ENCODE results near the gene VTI1A. TPM values are rescaled to one million over a fixed set of nuclear protein-coding genes. Genes with fewer than 3 reads are reported as not detected.

VTI1A gene
- total and polyA plus RNA-seq, 2 of the 13 experiments (the other 11 are each of a cell fraction or from before 2014, with no cell fraction given), result 11.7 to 32.7 TPM

GRCh38 chr10:112614072-112614471, 167.1 kb downstream of the VTI1A start (continued):
- no peak for TF ChIP-seq RNF219 (CRISPR knock-in tag; IDR thresholded peaks at IDR 0.05)
- 0 out of 2 replicates have a peak, but pooled peaks have one; percentile 26 for TF ChIP-seq FOXO4 (CRISPR knock-in tag; conservative IDR thresholded peaks at IDR 0.05)
- no peak for TF ChIP-seq ZNF253 (CRISPR knock-in tag; IDR thresholded peaks at IDR 0.05; ENCODE audit: borderline replicate concordance)
- TF ChIP-seq, protein P1, sequence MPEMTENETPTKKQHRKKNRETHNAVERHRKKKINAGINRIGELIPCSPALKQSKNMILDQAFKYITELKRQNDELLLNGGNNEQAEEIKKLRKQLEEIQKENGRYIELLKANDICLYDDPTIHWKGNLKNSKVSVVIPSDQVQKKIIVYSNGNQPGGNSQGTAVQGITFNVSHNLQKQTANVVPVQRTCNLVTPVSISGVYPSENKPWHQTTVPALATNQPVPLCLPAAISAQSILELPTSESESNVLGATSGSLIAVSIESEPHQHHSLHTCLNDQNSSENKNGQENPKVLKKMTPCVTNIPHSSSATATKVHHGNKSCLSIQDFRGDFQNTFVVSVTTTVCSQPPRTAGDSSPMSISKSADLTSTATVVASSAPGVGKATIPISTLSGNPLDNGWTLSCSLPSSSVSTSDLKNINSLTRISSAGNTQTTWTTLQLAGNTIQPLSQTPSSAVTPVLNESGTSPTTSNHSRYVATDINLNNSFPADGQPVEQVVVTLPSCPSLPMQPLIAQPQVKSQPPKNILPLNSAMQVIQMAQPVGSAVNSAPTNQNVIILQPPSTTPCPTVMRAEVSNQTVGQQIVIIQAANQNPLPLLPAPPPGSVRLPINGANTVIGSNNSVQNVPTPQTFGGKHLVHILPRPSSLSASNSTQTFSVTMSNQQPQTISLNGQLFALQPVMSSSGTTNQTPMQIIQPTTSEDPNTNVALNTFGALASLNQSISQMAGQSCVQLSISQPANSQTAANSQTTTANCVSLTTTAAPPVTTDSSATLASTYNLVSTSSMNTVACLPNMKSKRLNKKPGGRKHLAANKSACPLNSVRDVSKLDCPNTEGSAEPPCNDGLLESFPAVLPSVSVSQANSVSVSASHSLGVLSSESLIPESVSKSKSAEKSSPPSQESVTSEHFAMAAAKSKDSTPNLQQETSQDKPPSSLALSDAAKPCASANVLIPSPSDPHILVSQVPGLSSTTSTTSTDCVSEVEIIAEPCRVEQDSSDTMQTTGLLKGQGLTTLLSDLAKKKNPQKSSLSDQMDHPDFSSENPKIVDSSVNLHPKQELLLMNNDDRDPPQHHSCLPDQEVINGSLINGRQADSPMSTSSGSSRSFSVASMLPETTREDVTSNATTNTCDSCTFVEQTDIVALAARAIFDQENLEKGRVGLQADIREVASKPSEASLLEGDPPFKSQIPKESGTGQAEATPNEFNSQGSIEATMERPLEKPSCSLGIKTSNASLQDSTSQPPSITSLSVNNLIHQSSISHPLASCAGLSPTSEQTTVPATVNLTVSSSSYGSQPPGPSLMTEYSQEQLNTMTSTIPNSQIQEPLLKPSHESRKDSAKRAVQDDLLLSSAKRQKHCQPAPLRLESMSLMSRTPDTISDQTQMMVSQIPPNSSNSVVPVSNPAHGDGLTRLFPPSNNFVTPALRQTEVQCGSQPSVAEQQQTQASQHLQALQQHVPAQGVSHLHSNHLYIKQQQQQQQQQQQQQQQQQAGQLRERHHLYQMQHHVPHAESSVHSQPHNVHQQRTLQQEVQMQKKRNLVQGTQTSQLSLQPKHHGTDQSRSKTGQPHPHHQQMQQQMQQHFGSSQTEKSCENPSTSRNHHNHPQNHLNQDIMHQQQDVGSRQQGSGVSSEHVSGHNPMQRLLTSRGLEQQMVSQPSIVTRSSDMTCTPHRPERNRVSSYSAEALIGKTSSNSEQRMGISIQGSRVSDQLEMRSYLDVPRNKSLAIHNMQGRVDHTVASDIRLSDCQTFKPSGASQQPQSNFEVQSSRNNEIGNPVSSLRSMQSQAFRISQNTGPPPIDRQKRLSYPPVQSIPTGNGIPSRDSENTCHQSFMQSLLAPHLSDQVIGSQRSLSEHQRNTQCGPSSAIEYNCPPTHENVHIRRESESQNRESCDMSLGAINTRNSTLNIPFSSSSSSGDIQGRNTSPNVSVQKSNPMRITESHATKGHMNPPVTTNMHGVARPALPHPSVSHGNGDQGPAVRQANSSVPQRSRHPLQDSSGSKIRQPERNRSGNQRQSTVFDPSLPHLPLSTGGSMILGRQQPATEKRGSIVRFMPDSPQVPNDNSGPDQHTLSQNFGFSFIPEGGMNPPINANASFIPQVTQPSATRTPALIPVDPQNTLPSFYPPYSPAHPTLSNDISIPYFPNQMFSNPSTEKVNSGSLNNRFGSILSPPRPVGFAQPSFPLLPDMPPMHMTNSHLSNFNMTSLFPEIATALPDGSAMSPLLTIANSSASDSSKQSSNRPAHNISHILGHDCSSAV (CRISPR knock-in tag; IDR thresholded peaks at IDR 0.05; ENCODE audit: borderline replicate concordance), result no peak
- peak; percentile 41 for TF ChIP-seq CTCF (CRISPR knock-in tag; IDR thresholded peaks at IDR 0.05)

Measured in HepG2 (cell line).